DMS79 (cell line): ENCODE data around the gene SDC3.
A peak's percentile ranks its signal among the peaks of the same experiment; 100 is the strongest.

Experiments
- DNase-seq: peaks from one replicate; lab custom pipeline; 2025; lab: John Stamatoyannopoulos, UW

The SDC3 gene

GRCh38 chr1:30847358-30847972, 61.1 kb downstream of the SDC3 start:
- no peak for DNase-seq

GRCh38 chr1:30846587-30846986, 62.0 kb downstream of the SDC3 start:
- DNase-seq = no peak

GRCh38 chr1:30845904-30846290, 62.7 kb downstream of the SDC3 start:
- no peak for DNase-seq

GRCh38 chr1:30845237-30845903, 63.2 kb downstream of the SDC3 start:
- DNase-seq = no peak

GRCh38 chr1:30844631-30845030, 63.9 kb downstream of the SDC3 start:
- no peak for DNase-seq

GRCh38 chr1:30842697-30843354, 65.7 kb downstream of the SDC3 start:
- no peak for DNase-seq

GRCh38 chr1:30840904-30841598, 67.5 kb downstream of the SDC3 start:
- peak; percentile 31 for DNase-seq

GRCh38 chr1:30839827-30840359, 68.7 kb downstream of the SDC3 start:
- no peak for DNase-seq

GRCh38 chr1:30838996-30839395, 69.6 kb downstream of the SDC3 start:
- no peak for DNase-seq

- DNase-seq = no peak
Measured at GRCh38 chr1:30837653-30838052, 70.9 kb downstream of the SDC3 start.

GRCh38 chr1:30834253-30834652, 74.3 kb downstream of the SDC3 start:
- no peak for DNase-seq

GRCh38 chr1:30830537-30830936, 78.0 kb downstream of the SDC3 start:
- no peak for DNase-seq

GRCh38 chr1:30829889-30830288, 78.7 kb downstream of the SDC3 start:
- no peak for DNase-seq

GRCh38 chr1:30824736-30825429, 83.7 kb downstream of the SDC3 start:
- DNase-seq = peak; percentile 93

- DNase-seq = peak; percentile 97
Measured at GRCh38 chr1:30823969-30824735, 84.4 kb downstream of the SDC3 start.

- DNase-seq = no peak
Measured at GRCh38 chr1:30823627-30823968, 85.0 kb downstream of the SDC3 start.

GRCh38 chr1:30822966-30823581, 85.5 kb downstream of the SDC3 start:
- DNase-seq = peak; percentile 70

- no peak for DNase-seq
Measured at GRCh38 chr1:30822006-30822405, 86.6 kb downstream of the SDC3 start.

GRCh38 chr1:30820299-30820698, 88.3 kb downstream of the SDC3 start:
- no peak for DNase-seq
